ENCODE results near the gene EXOC3.
A peak's percentile ranks its signal among the peaks of the same experiment; 100 is the strongest.
"Not testable (repeated sequence)": the region's sequence is repeated elsewhere in the genome, so short reads cannot be mapped to it uniquely, and the experiment has no call there.

EXOC3 gene

DNA sequence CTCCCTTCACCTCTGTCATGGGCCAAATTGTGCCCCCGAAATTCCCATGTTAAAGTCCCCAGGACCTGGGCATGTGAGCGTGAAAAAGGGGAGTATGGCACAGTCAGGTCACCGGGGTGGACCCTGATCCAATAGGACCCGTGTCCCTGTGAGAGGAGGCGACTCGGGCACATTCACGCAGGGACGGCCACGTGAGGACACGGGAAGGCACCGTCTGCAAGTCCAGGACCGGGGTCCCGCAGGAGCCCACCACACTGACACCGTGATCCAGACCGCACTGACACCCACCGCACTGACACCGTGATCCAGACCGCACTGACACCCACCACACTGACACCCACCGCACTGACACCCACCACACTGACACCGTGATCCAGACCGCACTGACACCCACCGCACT is 43.6 kb downstream of the EXOC3 start:
- not testable (repeated sequence) for DNase-seq (ENCODE audit: low spot score)

DNA sequence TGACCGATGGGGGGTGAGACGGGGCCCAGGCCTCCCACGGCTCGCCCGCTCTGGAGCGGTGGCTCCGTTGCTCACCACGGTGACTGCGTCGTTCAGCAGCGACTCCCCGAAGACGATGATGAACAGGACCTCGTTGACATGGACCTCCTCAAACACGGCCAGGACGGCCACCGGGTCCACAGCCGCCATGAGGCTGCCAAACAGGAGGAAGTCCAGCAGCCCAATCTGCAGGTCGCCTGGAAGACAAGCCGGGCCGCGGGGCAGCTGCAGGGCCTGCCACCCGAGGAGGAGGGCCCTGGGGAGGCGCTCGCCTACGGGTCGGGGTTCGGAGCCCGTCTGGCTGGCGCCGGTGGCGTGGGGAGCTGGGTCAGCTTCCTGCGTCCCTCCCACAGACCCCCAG is 45.3 kb downstream of the EXOC3 start:
- no peak for DNase-seq (ENCODE audit: low spot score)

DNA sequence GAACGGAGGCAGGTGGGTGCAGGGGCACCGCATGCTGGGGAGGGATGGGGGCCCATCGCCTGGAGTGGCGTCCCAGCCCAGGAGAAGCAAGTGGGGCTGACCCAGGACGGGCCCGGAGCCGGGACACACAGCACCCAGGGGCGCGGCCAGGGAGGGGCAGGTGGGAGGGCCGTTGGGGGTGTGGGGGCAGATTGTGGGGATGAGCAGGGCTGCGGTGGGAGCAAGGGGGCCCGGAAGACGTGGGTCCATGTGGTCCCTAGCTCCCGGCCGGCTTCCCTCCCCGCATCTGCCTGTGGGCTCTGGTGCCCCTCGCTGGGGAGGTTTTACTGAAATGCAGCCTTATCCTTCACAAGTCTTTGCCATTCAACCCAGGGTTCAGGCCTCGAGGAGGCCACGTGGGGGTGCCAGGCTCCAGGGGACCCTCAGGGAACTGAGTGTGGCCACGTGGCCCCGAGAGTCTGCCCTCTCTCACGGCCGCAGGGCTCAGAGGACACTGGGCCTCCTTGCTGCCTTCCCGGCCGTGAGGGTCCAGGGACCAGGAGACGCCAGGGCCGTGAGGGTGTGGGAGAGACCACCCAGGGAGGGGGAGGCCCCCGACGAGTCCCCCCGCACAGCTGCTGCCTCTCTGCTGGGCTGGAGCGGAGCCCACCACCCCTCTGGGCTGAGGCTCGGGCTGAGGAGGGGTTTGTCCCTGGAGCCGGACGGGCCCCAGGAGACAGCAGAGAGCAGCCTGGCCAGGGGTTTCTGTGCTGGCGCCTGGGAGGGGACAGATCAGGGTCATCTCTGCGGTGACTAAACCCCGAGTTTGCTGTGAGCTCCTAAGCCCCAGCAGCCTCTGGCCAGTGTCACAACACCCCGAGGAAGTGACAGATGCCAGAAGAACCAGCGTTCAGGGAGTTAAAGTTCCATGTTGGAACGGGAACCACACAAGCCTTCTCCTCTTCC is 46.0 kb downstream of the EXOC3 start:
- no peak for DNase-seq (ENCODE audit: low spot score)

GRCh38 chr5:489689-490080 is 46.7 kb downstream of the EXOC3 start:
- DNase-seq (ENCODE audit: low spot score), result no peak

GRCh38 chr5:490116-491106 is 47.4 kb downstream of the EXOC3 start:
- DNase-seq (ENCODE audit: low spot score), result no peak

- no peak for DNase-seq (ENCODE audit: low spot score)
Measured at GRCh38 chr5:491119-491855, 48.3 kb downstream of the EXOC3 start.

DNA sequence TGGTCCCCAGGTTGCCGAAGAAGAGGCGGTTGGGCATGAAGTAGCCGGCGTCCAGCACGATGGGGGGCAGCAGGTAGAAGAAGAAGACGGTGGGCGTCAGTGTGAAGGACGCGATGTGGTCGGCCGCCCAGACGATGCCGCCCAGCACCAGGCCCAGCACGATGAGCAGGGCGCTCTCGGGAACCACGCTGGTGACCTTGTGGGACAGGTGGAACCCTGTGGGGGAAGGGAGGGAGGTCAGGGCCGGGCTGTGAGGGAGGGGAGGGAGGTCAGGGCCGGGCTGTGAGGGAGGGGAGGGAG is 48.8 kb downstream of the EXOC3 start:
- DNase-seq (ENCODE audit: low spot score), result no peak

- DNase-seq (ENCODE audit: low spot score), result no peak
Measured at GRCh38 chr5:492314-492893, 49.4 kb downstream of the EXOC3 start.

- no peak for DNase-seq (ENCODE audit: low spot score)
Measured at GRCh38 chr5:493119-493701, 50.2 kb downstream of the EXOC3 start.

DNA sequence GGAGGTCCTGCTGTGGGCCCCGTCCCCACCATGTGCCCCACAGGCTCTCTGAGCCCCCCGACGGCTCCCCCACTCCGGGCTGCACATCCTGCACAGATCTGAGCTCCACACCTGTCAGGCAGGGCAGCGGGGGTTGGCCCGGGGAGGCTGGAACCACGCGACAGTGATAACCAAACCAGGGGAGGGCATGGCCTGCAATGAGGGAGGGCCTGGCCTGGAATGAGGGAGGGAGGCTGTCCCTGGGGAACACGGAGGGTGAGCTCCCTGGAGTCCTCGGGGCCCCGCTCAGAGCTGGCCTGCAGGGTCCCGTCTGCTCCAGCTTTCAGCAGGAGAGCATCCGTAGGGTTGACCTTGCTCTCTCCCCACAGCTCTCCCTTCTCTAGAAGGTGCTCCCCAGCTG is 50.8 kb downstream of the EXOC3 start:
- no peak for DNase-seq (ENCODE audit: low spot score)

- DNase-seq (ENCODE audit: low spot score), result no peak
Measured at GRCh38 chr5:494667-495255, 51.8 kb downstream of the EXOC3 start.

DNA sequence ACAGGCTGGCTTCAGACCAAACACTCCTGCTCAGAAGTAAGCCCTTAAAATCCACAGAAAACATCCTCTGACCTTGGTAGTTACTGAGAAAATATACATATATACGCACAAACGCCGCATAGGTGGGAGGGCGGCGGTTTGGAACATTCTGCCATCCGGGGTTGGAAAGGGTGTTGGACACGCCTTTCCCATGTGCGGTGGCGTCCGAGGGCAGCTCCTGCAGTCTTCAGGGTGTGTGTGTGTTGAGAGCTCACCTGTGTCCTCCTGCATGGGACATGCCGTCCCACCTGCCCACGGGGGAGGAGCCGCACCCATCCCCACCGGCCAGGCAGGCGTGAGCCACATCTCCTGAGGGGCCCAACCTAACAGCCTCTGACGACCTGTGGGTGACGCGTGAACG is 53.1 kb downstream of the EXOC3 start:
- no peak for DNase-seq (ENCODE audit: low spot score)

DNA sequence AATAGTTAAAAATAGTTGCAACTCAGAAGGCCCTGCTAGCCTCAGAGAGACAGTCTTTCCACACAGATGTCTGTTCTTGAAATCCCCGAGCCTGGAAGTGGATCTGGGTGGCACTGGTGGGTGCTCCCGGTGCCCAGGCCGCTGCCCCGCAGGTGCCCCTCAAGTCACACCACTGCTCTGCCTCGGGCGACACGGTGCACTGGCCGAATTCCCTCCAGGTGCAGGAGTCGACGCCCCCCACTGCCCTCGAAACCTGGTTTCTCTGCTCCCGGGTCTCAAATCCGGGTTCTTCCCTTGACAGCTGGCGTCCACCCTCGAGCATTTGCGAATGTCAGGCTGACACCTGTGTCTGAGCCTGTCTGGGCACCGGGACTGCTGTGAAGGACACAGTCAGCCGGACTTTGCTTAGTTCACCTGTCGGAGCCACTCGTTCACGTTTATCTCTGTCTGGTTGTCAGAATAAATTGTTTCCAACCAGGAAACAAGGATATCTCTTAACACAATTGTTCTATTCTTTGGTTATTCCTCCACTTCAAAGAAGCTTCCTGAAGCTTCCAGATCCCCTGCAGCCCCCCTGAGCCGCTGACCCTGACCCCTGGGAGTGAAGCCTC is 54.2 kb downstream of the EXOC3 start:
- DNase-seq (ENCODE audit: low spot score), result no peak

GRCh38 chr5:497871-498509 is 55.0 kb downstream of the EXOC3 start:
- no peak for DNase-seq (ENCODE audit: low spot score)

- no peak for DNase-seq (ENCODE audit: low spot score)
Measured at GRCh38 chr5:499233-500209, 56.5 kb downstream of the EXOC3 start.

- no peak for DNase-seq (ENCODE audit: low spot score)
Measured at GRCh38 chr5:500491-500890, 57.5 kb downstream of the EXOC3 start.

GRCh38 chr5:501105-501830 is 58.3 kb downstream of the EXOC3 start:
- DNase-seq (ENCODE audit: low spot score), result peak; percentile 38

DNA sequence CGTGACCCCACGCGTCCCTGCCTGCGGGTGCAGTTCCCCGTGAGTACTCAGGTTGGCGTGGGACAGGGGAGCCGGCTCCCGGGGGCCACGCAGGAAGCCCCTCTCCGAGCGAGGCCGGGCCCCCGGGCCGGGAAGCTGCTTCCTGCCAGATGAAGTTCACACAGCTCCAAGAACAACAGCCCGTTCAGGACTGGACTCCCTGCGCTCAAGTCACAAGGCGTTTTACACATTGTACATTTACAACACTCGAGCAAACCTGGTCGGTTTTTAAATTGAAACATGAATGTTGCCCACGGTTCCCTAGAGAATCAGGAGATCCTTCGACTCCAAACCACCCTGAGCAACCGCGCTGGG is 58.8 kb downstream of the EXOC3 start:
- no peak for DNase-seq (ENCODE audit: low spot score)
